ENCODE measurements around the gene PUS3. TPM values are rescaled to one million over a fixed set of nuclear protein-coding genes. Genes with fewer than 3 reads are reported as not detected.

Gene PUS3
- total RNA-seq, 1 donor from 2014 or later = 11.5 TPM

GRCh38 chr11:125941619-125942611 is 38.9 kb upstream of the PUS3 start:
- intact Hi-C loops (cut with micrococcal nuclease) = loop anchor here (1.0 kb wide), 1 partner anchor 252 kb away; no protein-coding TSS in a partner anchor

GRCh38 chr11:125941267-125941618 is 38.2 kb upstream of the PUS3 start:
- intact Hi-C loops (cut with micrococcal nuclease) = no loop called here

- intact Hi-C loops (cut with micrococcal nuclease) = no loop called here
Observed at GRCh38 chr11:125940145-125940544, 37.1 kb upstream of the PUS3 start.

- intact Hi-C loops (cut with micrococcal nuclease) = no loop called here
Observed at GRCh38 chr11:125939081-125939521, 36.1 kb upstream of the PUS3 start.

GRCh38 chr11:125938418-125938817 is 35.4 kb upstream of the PUS3 start:
- intact Hi-C loops (cut with micrococcal nuclease) = no loop called here

GRCh38 chr11:125935618-125936199 is 32.7 kb upstream of the PUS3 start:
- intact Hi-C loops (cut with micrococcal nuclease) = no loop called here

- intact Hi-C loops (cut with micrococcal nuclease) = no loop called here
Observed at GRCh38 chr11:125935056-125935455, 32.0 kb upstream of the PUS3 start.

GRCh38 chr11:125934473-125934872 is 31.5 kb upstream of the PUS3 start:
- intact Hi-C loops (cut with micrococcal nuclease) = no loop called here

- intact Hi-C loops (cut with micrococcal nuclease) = no loop called here
Observed at GRCh38 chr11:125933030-125933813, 30.2 kb upstream of the PUS3 start.

- intact Hi-C loops (cut with micrococcal nuclease) = no loop called here
Observed at GRCh38 chr11:125932301-125932700, 29.3 kb upstream of the PUS3 start.

GRCh38 chr11:125931668-125932067 is 28.7 kb upstream of the PUS3 start:
- intact Hi-C loops (cut with micrococcal nuclease) = no loop called here

GRCh38 chr11:125931116-125931515 is 28.1 kb upstream of the PUS3 start:
- intact Hi-C loops (cut with micrococcal nuclease) = no loop called here

- intact Hi-C loops (cut with micrococcal nuclease) = no loop called here
Observed at GRCh38 chr11:125930076-125930450, 27.1 kb upstream of the PUS3 start.

GRCh38 chr11:125929445-125930075 is 26.6 kb upstream of the PUS3 start:
- intact Hi-C loops (cut with micrococcal nuclease) = no loop called here

- intact Hi-C loops (cut with micrococcal nuclease) = no loop called here
Observed at GRCh38 chr11:125926682-125927081, 23.7 kb upstream of the PUS3 start.

GRCh38 chr11:125925804-125926203 is 22.8 kb upstream of the PUS3 start:
- intact Hi-C loops (cut with micrococcal nuclease) = no loop called here

GRCh38 chr11:125925247-125925740 is 22.3 kb upstream of the PUS3 start:
- intact Hi-C loops (cut with micrococcal nuclease) = no loop called here

- intact Hi-C loops (cut with micrococcal nuclease) = no loop called here
Observed at GRCh38 chr11:125924384-125925007, 21.5 kb upstream of the PUS3 start.

- intact Hi-C loops (cut with micrococcal nuclease) = loop anchor here (1.0 kb wide), 1 partner anchor 271 kb away; no protein-coding TSS in a partner anchor
Observed at GRCh38 chr11:125923633-125924032, 20.6 kb upstream of the PUS3 start.

GRCh38 chr11:125923012-125923579 is 20.1 kb upstream of the PUS3 start:
- intact Hi-C loops (cut with micrococcal nuclease) = loop anchor here (1.0 kb wide), 1 partner anchor 271 kb away; no protein-coding TSS in a partner anchor

Measured in T-helper 2 cell treated with Interferon-gamma antibody and Interleukin-4, amounts not matched to agents 100 ng/mL and 5 ng/mL, for 36 hours (primary cell).